IPS-15b (cell line): ENCODE measurements around the gene LAMTOR5.
"Not testable (repeated sequence)": the region's sequence is repeated elsewhere in the genome, so short reads cannot be mapped to it uniquely, and the experiment has no call there.

Experiments
- H3K27me3 ChIP-seq: one replicate; pipeline ENCODE4 v1.6.1; 2013; ENCODE audit warnings: low read length; ENCODE audit not compliant: control insufficient read depth, insufficient read depth
- H3K36me3 ChIP-seq: one replicate; pipeline ENCODE4 v1.6.1; 2013; ENCODE audit warnings: low read length; ENCODE audit not compliant: control insufficient read depth, insufficient read depth
- H3K4me1 ChIP-seq: one replicate; pipeline ENCODE4 v1.6.1; 2013; ENCODE audit warnings: mild to moderate bottlenecking, low read length; ENCODE audit not compliant: control insufficient read depth, insufficient read depth
- H3K4me3 ChIP-seq: one replicate; pipeline ENCODE4 v1.5.1; 2013; ENCODE audit warnings: low read depth, low read length
- H3K9ac ChIP-seq: one replicate; pipeline ENCODE4 v1.6.1; 2013; ENCODE audit warnings: low read depth, mild to moderate bottlenecking, low read length
- H3K9me3 ChIP-seq: one replicate; pipeline ENCODE4 v1.6.1; 2013; ENCODE audit warnings: mild to moderate bottlenecking, low read length; ENCODE audit not compliant: control insufficient read depth, insufficient read depth

The LAMTOR5 gene

GRCh38 chr1:110440877-110441276, 33.4 kb upstream of the LAMTOR5 start:
- Histone ChIP-seq H3K9me3 (no peaks in the 10 kb centered on the region), H3K27me3 (no peaks in the 10 kb centered on the region), H3K4me3 (no peak overlapping the region)

GRCh38 chr1:110439873-110440272, 32.4 kb upstream of the LAMTOR5 start:
- H3K4me1 ChIP-seq, H3K9me3 ChIP-seq: not testable (repeated sequence)

More at GRCh38 chr1:110440877-110441276, 33.4 kb upstream of the LAMTOR5 start:
- no peaks in the 10 kb centered on the region for H3K4me1 ChIP-seq
- H3K9ac ChIP-seq, result no peak overlapping the region
- H3K36me3 ChIP-seq, result no peaks in the 10 kb centered on the region

GRCh38 chr1:110438893-110439292, 31.4 kb upstream of the LAMTOR5 start:
- Histone ChIP-seq H3K27me3 (peaks cover 2% of the 10 kb centered on the region), H3K4me1 (peaks cover 4% of the 10 kb centered on the region)

More at GRCh38 chr1:110439873-110440272, 32.4 kb upstream of the LAMTOR5 start:
- H3K9ac ChIP-seq, H3K27me3 ChIP-seq, H3K4me3 ChIP-seq, H3K36me3 ChIP-seq: not testable (repeated sequence)

GRCh38 chr1:110437645-110438299, 30.3 kb upstream of the LAMTOR5 start:
- not testable (repeated sequence) for H3K27me3 ChIP-seq, H3K9me3 ChIP-seq, H3K9ac ChIP-seq, H3K36me3 ChIP-seq, H3K4me3 ChIP-seq
- H3K4me1 ChIP-seq, result peaks cover 13% of the 10 kb centered on the region

More at GRCh38 chr1:110438893-110439292, 31.4 kb upstream of the LAMTOR5 start:
- no peaks in the 10 kb centered on the region for H3K36me3 ChIP-seq
- H3K9me3 ChIP-seq, result no peaks in the 10 kb centered on the region
- H3K9ac ChIP-seq, result no peak overlapping the region
- H3K4me3 ChIP-seq, result no peak overlapping the region

GRCh38 chr1:110436635-110437034, 29.1 kb upstream of the LAMTOR5 start:
- H3K9ac ChIP-seq, result no peak overlapping the region
- no peaks in the 10 kb centered on the region for H3K36me3 ChIP-seq
- peaks cover 2% of the 10 kb centered on the region for H3K27me3 ChIP-seq
- H3K4me1 ChIP-seq, result peaks cover 13% of the 10 kb centered on the region
- no peaks in the 10 kb centered on the region for H3K9me3 ChIP-seq
- no peak overlapping the region for H3K4me3 ChIP-seq

- Histone ChIP-seq H3K27me3 (peaks cover 2% of the 10 kb centered on the region), H3K4me3 (no peak overlapping the region), H3K36me3 (no peaks in the 10 kb centered on the region), H3K4me1 (peaks cover 13% of the 10 kb centered on the region), H3K9ac (no peak overlapping the region), H3K9me3 (no peaks in the 10 kb centered on the region)
Measured at GRCh38 chr1:110434946-110435345, 27.5 kb upstream of the LAMTOR5 start.

GRCh38 chr1:110433803-110434202, 26.3 kb upstream of the LAMTOR5 start:
- Histone ChIP-seq H3K9ac (no peak overlapping the region), H3K9me3 (no peaks in the 10 kb centered on the region)

GRCh38 chr1:110433213-110433612, 25.7 kb upstream of the LAMTOR5 start:
- H3K9ac ChIP-seq, result no peak overlapping the region
- no peaks in the 10 kb centered on the region for H3K36me3 ChIP-seq
- no peak overlapping the region for H3K4me3 ChIP-seq
- peaks cover 2% of the 10 kb centered on the region for H3K27me3 ChIP-seq
- no peaks in the 10 kb centered on the region for H3K9me3 ChIP-seq
- peaks cover 13% of the 10 kb centered on the region for H3K4me1 ChIP-seq

More at GRCh38 chr1:110433803-110434202, 26.3 kb upstream of the LAMTOR5 start:
- peaks cover 2% of the 10 kb centered on the region for H3K27me3 ChIP-seq
- peaks cover 13% of the 10 kb centered on the region for H3K4me1 ChIP-seq
- no peaks in the 10 kb centered on the region for H3K36me3 ChIP-seq
- no peak overlapping the region for H3K4me3 ChIP-seq

GRCh38 chr1:110430901-110431300, 23.4 kb upstream of the LAMTOR5 start:
- H3K27me3 ChIP-seq, result peaks cover 2% of the 10 kb centered on the region
- no peak overlapping the region for H3K9ac ChIP-seq
- H3K4me1 ChIP-seq, result peaks cover 13% of the 10 kb centered on the region

GRCh38 chr1:110430366-110430765, 22.9 kb upstream of the LAMTOR5 start:
- H3K27me3 ChIP-seq, result peaks cover 2% of the 10 kb centered on the region
- H3K4me3 ChIP-seq, result no peak overlapping the region
- H3K4me1 ChIP-seq, result peaks cover 13% of the 10 kb centered on the region
- H3K9me3 ChIP-seq, result no peaks in the 10 kb centered on the region
- no peak overlapping the region for H3K9ac ChIP-seq
- no peaks in the 10 kb centered on the region for H3K36me3 ChIP-seq

More at GRCh38 chr1:110430901-110431300, 23.4 kb upstream of the LAMTOR5 start:
- H3K9me3 ChIP-seq, result no peaks in the 10 kb centered on the region
- H3K36me3 ChIP-seq, result no peaks in the 10 kb centered on the region
- H3K4me3 ChIP-seq, result no peak overlapping the region

GRCh38 chr1:110428946-110429345, 21.5 kb upstream of the LAMTOR5 start:
- no peak overlapping the region for H3K9ac ChIP-seq
- H3K27me3 ChIP-seq, result no peaks in the 10 kb centered on the region
- no peaks in the 10 kb centered on the region for H3K36me3 ChIP-seq
- no peak overlapping the region for H3K4me3 ChIP-seq
- peaks cover 9% of the 10 kb centered on the region for H3K4me1 ChIP-seq
- no peaks in the 10 kb centered on the region for H3K9me3 ChIP-seq

- H3K9ac ChIP-seq, result no peak overlapping the region
- no peaks in the 10 kb centered on the region for H3K36me3 ChIP-seq
- no peak overlapping the region for H3K4me3 ChIP-seq
- no peaks in the 10 kb centered on the region for H3K27me3 ChIP-seq
- no peaks in the 10 kb centered on the region for H3K4me1 ChIP-seq
- H3K9me3 ChIP-seq, result no peaks in the 10 kb centered on the region
Measured at GRCh38 chr1:110426854-110427253, 19.4 kb upstream of the LAMTOR5 start.
